KOPT-K1 (cell line): ENCODE measurements around the gene OSBPL3.

ENCODE experiments used
- H3K27ac ChIP-seq: fragments of 200-600 bp; sonication (generic); 2 replicates; pipeline ENCODE4 v1.5.1; 2016; ENCODE audit warnings: antibody characterized with exemption, mild to moderate bottlenecking, low read depth, low read length; ENCODE audit not compliant: poor library complexity, severe bottlenecking
- H3K36me3 ChIP-seq: fragments of 200-600 bp; sonication (generic); 2 replicates; pipeline ENCODE4 v1.5.1; 2017; ENCODE audit warnings: antibody characterized with exemption, mild to moderate bottlenecking, low read length, moderate library complexity; ENCODE audit not compliant: insufficient read depth
- H3K9me3 ChIP-seq: fragments of 200-600 bp; sonication (generic); 2 replicates; pipeline ENCODE4 v1.5.1; 2017; ENCODE audit warnings: antibody characterized with exemption, low read length, mild to moderate bottlenecking; ENCODE audit not compliant: insufficient read depth, poor library complexity, severe bottlenecking

Gene OSBPL3

GRCh38 chr7:24836084-24836483 is 143.9 kb downstream of the OSBPL3 start:
- no peak overlapping the region for H3K27ac ChIP-seq
- H3K36me3 ChIP-seq: peaks cover 39% of the 10 kb centered on the region
- H3K9me3 ChIP-seq: no peaks in the 10 kb centered on the region

DNA sequence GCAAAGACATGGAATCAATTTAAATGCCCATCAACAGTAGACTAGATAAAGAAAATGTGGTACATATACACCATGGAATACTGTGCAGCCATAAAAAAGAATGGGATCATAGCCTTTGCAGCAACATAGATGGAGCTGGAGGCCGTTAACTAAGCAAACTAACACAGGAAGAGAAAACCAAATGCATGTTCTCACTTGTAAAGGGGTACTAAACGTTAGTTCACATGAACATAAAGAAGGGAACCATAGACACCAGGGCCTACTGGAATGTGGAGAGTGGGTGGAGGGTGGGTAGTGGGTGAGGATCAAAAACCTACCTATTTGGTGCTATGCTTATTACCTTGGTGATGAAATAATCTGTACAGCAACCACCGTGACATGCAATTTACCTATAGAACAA is 144.3 kb downstream of the OSBPL3 start:
- peaks cover 42% of the 10 kb centered on the region for H3K36me3 ChIP-seq
- H3K27ac ChIP-seq: no peak overlapping the region
- no peaks in the 10 kb centered on the region for H3K9me3 ChIP-seq

DNA sequence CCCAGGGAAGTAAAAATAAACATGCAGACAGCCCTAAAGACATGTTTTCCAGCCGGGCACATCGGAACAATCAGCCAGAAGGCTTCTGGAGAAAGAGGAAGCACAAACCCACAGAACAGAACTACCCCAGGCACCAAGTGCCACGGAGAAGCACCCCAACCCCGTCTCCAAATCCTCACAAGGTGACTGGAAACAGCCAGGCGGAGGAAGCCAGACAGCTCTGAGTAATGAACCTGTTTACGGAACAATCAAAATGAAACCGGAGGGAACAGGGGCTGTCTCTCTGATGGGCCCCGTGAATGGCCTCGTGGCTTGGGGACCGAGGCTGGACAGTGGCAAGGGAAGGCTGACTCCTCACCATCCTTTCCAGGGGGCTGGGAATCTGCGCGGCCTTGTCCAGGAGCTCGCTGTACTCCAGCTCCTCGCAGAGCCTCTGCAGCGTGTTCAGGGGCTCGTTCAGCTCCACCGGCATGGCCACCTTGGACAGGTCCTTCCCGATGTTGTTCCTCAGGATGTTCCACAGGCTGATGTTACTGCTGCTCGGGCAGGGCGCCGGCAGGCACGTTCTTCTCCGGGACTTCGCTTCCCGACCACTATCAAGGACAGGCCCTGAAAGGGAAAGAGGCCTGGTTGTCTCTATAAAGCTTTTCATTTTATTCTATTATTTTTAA is 145.7 kb downstream of the OSBPL3 start:
- H3K27ac ChIP-seq: no peak overlapping the region
- no peaks in the 10 kb centered on the region for H3K9me3 ChIP-seq
- peaks cover 43% of the 10 kb centered on the region for H3K36me3 ChIP-seq

GRCh38 chr7:24833549-24833948 is 146.4 kb downstream of the OSBPL3 start:
- Histone ChIP-seq H3K36me3 (peaks cover 39% of the 10 kb centered on the region), H3K27ac (no peak overlapping the region), H3K9me3 (no peaks in the 10 kb centered on the region)

DNA sequence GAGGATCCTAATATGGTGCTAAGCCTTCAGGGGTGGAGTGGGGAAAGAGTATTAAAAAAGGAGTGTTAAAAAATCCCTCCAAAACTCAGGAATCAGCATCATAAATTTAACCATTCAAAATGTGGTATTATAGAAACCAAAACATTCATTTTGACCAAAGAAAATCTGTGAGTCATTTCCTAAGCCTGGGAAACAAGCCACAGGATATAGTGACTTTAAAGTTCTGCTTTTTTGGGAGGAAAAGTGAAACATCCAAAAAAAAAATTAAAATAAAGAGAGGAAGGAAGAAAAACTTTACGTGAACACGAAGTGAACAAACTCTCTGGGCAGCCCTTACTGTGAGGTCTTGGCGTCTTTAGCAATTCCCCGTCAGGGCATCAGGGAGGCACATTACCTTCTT is 148.7 kb downstream of the OSBPL3 start:
- Histone ChIP-seq H3K27ac (no peak overlapping the region), H3K36me3 (peaks cover 43% of the 10 kb centered on the region), H3K9me3 (no peaks in the 10 kb centered on the region)

GRCh38 chr7:24830440-24831050 is 149.4 kb downstream of the OSBPL3 start:
- Histone ChIP-seq H3K36me3 (peaks cover 48% of the 10 kb centered on the region), H3K27ac (no peak overlapping the region), H3K9me3 (no peaks in the 10 kb centered on the region)

- H3K9me3 ChIP-seq: no peaks in the 10 kb centered on the region
- H3K36me3 ChIP-seq: peaks cover 56% of the 10 kb centered on the region
- no peak overlapping the region for H3K27ac ChIP-seq
Measured at GRCh38 chr7:24829787-24830186, 150.2 kb downstream of the OSBPL3 start.

DNA sequence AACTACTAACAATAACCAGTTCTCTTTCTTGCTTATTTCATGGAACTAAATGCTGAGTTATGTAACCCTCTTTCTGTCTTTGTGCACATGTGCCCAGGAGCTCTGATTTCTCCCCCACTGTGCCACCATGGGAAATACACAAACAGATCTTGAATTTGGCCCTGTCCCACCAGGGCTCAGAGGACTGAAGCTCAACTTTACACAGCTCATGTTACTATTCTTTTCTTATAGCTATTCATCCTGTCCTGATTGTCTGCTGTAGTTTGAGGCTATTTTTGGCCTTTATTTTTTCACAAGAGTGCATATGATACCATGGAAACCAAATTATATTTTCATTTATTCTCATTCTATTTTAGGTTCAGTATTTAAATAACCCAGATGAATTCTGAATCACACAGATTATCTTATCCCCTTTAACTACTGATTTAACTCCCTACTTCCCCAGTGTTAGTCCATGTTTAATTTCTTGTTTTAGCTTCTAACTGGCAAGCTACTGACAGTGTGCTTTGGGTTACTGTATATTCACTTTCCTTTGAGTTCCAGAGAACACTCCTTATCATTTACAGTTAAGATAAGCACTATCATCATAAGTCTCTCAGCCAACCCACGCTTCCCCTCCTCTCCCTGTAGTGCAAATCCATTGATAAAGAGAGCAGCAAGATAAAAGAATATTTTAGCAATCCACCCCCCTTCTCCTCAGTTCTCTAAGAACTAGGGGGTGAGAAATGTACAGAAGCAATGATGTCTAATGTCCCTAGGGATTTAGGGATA is 150.9 kb downstream of the OSBPL3 start:
- Histone ChIP-seq H3K27ac (no peak overlapping the region), H3K9me3 (no peaks in the 10 kb centered on the region), H3K36me3 (peaks cover 55% of the 10 kb centered on the region)

GRCh38 chr7:24827589-24827988 is 152.4 kb downstream of the OSBPL3 start:
- Histone ChIP-seq H3K9me3 (no peaks in the 10 kb centered on the region), H3K27ac (no peak overlapping the region), H3K36me3 (peaks cover 54% of the 10 kb centered on the region)

DNA sequence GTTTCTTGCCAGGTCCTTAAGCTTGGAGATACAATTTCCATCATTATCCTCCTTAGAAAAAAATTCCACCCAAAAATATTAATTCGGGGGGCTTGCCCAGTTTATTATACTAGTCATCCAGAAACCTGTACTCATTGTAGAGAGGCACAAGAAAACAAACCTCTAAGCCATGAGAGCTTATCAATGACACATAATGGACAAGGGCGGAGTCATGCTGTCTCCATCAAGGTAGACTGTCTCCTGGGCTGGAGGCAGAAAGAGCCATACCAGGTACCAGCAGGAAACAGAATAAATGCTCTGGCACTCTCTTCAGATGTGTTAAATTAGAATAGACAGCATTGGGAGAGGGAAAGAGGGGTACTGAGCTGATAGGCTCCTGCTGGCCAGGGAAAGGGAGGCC is 153.0 kb downstream of the OSBPL3 start:
- Histone ChIP-seq H3K36me3 (peaks cover 54% of the 10 kb centered on the region), H3K27ac (no peak overlapping the region), H3K9me3 (no peaks in the 10 kb centered on the region)

DNA sequence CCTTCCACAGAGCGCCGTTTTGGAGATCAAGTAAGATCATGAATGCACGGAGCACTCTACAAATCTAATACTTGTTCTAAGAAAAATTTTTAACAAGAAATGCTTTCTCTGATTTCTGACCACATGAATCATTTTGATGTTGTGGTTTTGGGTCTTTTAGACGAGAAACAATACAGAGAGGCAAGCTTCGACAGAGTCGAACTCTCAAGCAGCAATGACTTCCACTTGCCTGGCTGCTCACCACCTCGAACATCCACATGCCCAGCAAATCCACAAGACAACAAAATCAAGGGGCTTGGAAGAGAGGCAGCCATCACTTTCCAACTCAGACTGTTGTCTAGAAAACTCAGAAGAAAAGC is 153.3 kb downstream of the OSBPL3 start:
- Histone ChIP-seq H3K9me3 (no peaks in the 10 kb centered on the region), H3K27ac (no peak overlapping the region), H3K36me3 (peaks cover 51% of the 10 kb centered on the region)

DNA sequence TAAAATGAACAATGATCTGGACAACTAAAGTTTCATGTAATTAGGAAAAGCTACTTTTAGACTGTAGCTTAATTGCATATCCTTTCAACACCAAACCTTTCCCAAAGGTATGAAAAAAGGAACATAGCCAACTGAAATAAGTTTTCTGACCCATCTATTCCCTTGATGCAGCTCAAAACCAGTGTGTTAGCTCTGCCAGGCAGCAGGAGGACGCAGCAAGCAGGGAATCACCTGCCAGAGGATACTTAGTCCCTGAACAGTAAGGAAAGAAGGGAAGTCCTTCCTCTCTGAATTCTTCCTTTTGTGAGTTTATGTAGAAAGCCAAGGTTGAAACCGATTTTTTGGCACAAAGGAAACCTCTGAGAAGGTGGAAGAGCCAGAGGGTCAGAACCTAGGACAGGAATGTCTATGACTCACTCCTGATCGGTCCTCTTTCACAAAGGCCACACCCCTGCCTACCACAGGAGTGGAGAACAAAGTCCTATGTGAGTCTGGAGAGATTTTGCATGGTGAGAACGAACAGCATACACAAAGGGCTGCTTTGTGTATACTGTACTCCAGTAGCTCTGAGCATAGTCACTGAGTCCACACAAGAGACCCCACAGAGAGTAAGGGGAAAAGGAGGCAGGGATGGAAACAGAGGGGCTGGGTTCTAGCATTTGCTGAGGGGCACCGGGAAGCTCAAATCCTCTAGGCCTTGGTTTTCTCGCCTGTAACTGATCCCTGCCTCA is 153.9 kb downstream of the OSBPL3 start:
- H3K36me3 ChIP-seq: peaks cover 45% of the 10 kb centered on the region
- H3K9me3 ChIP-seq: no peaks in the 10 kb centered on the region
- no peak overlapping the region for H3K27ac ChIP-seq

GRCh38 chr7:24825381-24825794 is 154.6 kb downstream of the OSBPL3 start:
- Histone ChIP-seq H3K36me3 (peaks cover 38% of the 10 kb centered on the region), H3K27ac (no peak overlapping the region), H3K9me3 (no peaks in the 10 kb centered on the region)

GRCh38 chr7:24824896-24825295 is 155.1 kb downstream of the OSBPL3 start:
- no peaks in the 10 kb centered on the region for H3K9me3 ChIP-seq
- H3K27ac ChIP-seq: no peak overlapping the region
- peaks cover 33% of the 10 kb centered on the region for H3K36me3 ChIP-seq

DNA sequence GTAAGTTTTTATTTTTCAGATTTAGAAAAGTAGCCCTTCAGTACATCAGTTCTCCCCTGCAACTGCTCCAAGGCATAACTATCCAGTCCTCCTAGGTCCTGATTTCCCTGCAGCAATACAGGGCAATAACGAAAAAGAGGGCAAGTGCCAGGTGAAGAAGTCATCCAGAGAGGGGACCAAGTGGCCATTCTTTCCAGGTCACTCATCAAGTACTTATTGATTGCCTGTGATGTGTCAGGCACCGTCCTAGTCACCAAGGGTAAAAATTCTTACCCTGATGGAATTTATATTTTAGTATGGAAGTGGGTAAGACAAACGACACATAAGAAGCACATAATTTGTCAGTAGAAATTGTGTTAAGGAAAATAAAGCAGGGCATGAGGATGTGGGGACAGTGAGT is 155.6 kb downstream of the OSBPL3 start:
- no peaks in the 10 kb centered on the region for H3K9me3 ChIP-seq
- H3K36me3 ChIP-seq: peaks cover 31% of the 10 kb centered on the region
- H3K27ac ChIP-seq: no peak overlapping the region
